ENCODE measurements around the gene MEIKIN.
"Not testable (repeated sequence)": the region's sequence is repeated elsewhere in the genome, so short reads cannot be mapped to it uniquely, and the experiment has no call there.

The MEIKIN gene

DNA sequence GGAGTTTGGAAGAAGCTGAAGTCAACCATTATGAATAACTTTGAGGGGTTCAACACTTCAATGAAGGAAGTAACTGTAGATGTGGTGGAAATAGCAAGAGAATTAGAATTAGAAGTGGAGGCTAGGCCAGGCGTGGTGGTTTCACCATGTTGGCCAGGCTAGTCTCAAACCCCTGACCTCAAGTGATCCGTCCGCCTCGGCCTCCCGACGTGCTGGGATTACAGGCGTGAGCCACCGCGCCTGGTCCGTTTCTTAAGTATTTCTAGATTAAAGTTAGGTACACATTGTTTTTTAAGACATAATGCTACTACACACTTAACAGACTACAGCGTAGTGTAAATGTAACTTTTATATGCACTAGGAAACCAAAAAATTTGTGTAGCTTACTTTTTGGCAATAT, 162.7 kb downstream of the MEIKIN start:
- Histone ChIP-seq H3K4me3 (no peak overlapping the region; a peak in 1 of 20 replicates), H3K27ac (no peak overlapping the region), H3K36me3 (peaks cover 26 to 55% (median 47%) of the 10 kb centered on the region in 11 experiments; a peak in 21 of 22 replicates), H3K4me2 (no peak overlapping the region), H3K9ac (no peak overlapping the region), H3K4me1 (peaks cover 0 to 15% (median 0%) of the 10 kb centered on the region in 10 experiments; a peak in 4 of 20 replicates), H4K20me1 (peaks cover 16 to 92% (median 46%) of the 10 kb centered on the region in 11 experiments; a peak in 19 of 22 replicates), H3K9me3 (replicated peaks in 1 of 11) (peaks cover 0 to 48% (median 44%) of the 10 kb centered on the region in 11 experiments; a peak in 20 of 22 replicates), H3K27me3 (no peaks in the 10 kb centered on the region)
- no peak for TF ChIP-seq Cebpa-rat (IDR thresholded peaks at IDR 0.05)

DNA sequence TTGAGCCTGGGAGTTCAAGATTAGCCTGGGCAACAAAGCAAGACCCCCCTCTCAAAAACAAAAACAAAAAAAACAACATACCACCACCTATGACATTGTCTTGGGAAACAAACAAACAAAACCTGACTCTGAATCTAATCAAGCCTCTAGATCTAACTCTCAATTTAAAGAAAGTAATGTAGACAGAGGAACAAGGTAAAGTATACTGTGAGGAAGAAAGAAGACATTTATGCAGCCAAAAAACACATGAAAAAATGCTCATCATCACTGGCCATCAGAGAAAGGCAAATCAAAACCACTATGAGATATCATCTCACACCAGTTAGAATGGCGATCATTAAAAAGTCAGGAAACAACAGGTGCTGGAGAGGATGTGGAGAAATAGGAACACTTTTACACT, 167.3 kb downstream of the MEIKIN start:
- not testable (repeated sequence) for H3K27ac ChIP-seq, H3K27me3 ChIP-seq, H3K4me2 ChIP-seq, H3K4me1 ChIP-seq, H3K9ac ChIP-seq, H3K4me3 ChIP-seq
- H3K9me3 ChIP-seq (replicated peaks in 1 of 11) = peaks cover 0 to 71% (median 54%) of the 10 kb centered on the region in 11 experiments; a peak in 20 of 22 replicates
- H3K36me3 ChIP-seq = peaks cover 32 to 78% (median 56%) of the 10 kb centered on the region in 11 experiments; a peak in 21 of 22 replicates
- peaks cover 0 to 92% (median 38%) of the 10 kb centered on the region in 11 experiments; a peak in 16 of 22 replicates for H4K20me1 ChIP-seq

DNA sequence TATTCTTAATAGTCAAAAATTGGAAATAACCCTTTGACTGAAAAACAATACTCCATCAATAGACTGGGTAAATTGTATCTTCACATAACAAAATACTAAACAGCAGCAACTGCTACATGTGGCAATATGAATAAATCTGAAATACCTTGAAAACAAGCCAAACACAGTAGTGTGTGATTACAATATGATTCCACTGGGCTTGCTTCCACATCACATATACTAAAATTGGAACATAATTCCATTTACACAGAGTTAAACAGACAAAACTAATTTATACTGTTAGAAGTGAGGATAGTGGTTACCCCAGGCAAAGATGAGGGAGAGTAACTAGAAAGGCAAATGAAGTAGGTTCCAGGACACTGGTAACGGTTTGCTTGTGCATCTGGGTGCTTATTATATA, 169.0 kb downstream of the MEIKIN start:
- peaks cover 8 to 93% (median 52%) of the 10 kb centered on the region in 11 experiments; a peak in 17 of 22 replicates for H4K20me1 ChIP-seq
- no peak for TF ChIP-seq Cebpa-rat (IDR thresholded peaks at IDR 0.05)

DNA sequence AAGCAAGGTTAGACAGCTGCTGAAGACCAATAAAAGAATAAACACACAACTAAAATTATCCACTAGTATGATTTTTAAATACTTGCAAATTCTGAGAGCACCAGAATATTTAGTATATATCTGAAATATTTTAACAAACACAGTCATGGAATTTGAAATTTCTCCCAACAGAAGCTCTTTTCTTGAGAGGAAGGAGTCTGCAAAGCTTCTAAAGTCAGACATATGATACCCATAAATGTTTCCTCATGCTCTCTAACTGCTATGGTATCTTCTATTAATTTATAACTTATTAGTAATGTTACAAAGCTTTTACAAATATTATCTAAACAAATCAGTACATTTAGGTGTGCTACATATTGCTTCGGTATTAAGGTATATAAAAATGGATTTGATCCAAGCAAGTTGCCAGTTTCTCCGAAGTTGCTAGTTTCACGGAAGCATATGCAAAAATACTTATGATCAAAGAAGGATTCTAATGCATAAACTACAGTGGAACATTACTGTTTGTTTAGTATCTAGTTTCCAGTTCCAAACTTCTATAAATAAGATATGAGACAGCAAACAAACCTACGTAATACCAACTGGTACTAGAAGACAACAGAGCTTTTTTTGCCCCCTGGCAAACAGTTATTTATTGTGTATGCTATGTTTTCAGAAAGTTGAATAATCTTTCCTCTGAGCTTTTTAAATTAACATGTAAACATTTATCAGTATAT, 170.7 kb downstream of the MEIKIN start:
- no peak for TF ChIP-seq Cebpa-rat (IDR thresholded peaks at IDR 0.05)
- Histone ChIP-seq H4K20me1 (peaks cover 14 to 93% (median 58%) of the 10 kb centered on the region in 11 experiments; a peak in 19 of 22 replicates), H3K27ac (no peak overlapping the region), H3K36me3 (peaks cover 11 to 61% (median 25%) of the 10 kb centered on the region in 11 experiments; a peak in 19 of 22 replicates), H3K9me3 (replicated peaks in 1 of 11) (peaks cover 0 to 48% (median 26%) of the 10 kb centered on the region in 11 experiments; a peak in 18 of 22 replicates), H3K27me3 (no peaks in the 10 kb centered on the region), H3K4me1 (peaks cover 5 to 43% (median 18%) of the 10 kb centered on the region in 10 experiments), H3K4me2 (no peak overlapping the region), H3K9ac (no peak overlapping the region), H3K4me3 (no peak overlapping the region)

More for the DNA sequence above, 169.0 kb downstream of the MEIKIN start:
- no peak overlapping the region for H3K4me2 ChIP-seq
- no peak overlapping the region for H3K27ac ChIP-seq
- no peak overlapping the region for H3K9ac ChIP-seq
- no peaks in the 10 kb centered on the region for H3K27me3 ChIP-seq
- H3K4me1 ChIP-seq = peaks cover 0 to 27% (median 4%) of the 10 kb centered on the region in 10 experiments; a peak in 14 of 20 replicates
- peaks cover 0 to 63% (median 38%) of the 10 kb centered on the region in 11 experiments; a peak in 18 of 22 replicates for H3K9me3 ChIP-seq (replicated peaks in 1 of 11)
- H3K36me3 ChIP-seq = peaks cover 19 to 78% (median 39%) of the 10 kb centered on the region in 11 experiments; a peak in 20 of 22 replicates
- no peak overlapping the region for H3K4me3 ChIP-seq

DNA sequence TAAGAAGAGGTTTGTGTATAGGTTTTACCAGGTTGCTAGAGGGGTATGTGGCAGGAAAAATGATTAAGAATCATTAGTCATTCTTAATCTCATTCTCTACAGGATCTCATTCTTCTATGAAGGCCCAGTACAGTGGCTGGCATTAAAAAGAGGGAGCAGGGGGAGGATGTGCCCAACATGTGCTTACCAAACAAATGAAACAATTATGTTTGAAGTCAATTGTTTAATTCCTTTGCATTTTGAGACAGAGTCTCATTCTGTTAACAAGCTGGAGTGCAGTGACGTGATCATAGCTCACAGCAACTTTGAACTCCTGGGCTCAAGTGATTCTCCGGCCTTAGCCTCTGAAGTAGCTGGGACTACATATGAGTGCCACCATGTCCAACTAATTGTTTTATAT, 171.7 kb downstream of the MEIKIN start:
- peaks cover 18 to 95% (median 63%) of the 10 kb centered on the region in 11 experiments; a peak in 19 of 22 replicates for H4K20me1 ChIP-seq
- peaks cover 0 to 41% (median 19%) of the 10 kb centered on the region in 11 experiments; a peak in 17 of 22 replicates for H3K9me3 ChIP-seq (replicated peaks in 1 of 11)
- no peak overlapping the region for H3K27ac ChIP-seq
- peaks cover 11 to 55% (median 18%) of the 10 kb centered on the region in 11 experiments; a peak in 19 of 22 replicates for H3K36me3 ChIP-seq
- H3K4me3 ChIP-seq = no peak overlapping the region
- H3K9ac ChIP-seq = no peak overlapping the region
- no peak for TF ChIP-seq Cebpa-rat (IDR thresholded peaks at IDR 0.05)
- H3K4me2 ChIP-seq = no peak overlapping the region
- no peaks in the 10 kb centered on the region for H3K27me3 ChIP-seq
- peaks cover 11 to 53% (median 26%) of the 10 kb centered on the region in 10 experiments for H3K4me1 ChIP-seq

DNA sequence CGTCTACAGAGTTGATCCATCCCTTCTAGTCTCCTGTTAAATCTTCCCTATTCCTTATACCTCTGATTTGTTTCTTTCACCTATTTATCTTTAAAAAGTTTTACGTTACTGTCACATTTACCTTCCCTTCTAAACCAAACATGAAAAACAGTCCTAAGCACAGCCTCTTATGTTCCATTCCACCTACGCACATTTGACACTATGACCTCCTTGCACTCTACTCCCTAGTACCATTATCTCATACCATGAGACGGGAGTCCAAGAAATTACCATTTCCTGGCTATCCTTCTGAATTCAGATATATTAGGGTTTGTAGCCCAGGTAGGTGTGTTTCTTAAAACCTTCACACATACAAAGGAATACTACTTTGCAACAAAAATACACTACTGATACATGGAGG, 173.8 kb downstream of the MEIKIN start:
- no peak for TF ChIP-seq Cebpa-rat (IDR thresholded peaks at IDR 0.05)
- Histone ChIP-seq H3K4me2 (peak overlapping the region in 6 of 11 experiments; percentile 5 to 69 (median 26); a peak in 9 of 22 replicates), H3K9ac (no peak overlapping the region), H3K9me3 (replicated peaks in 1 of 11) (peaks cover 0 to 45% (median 30%) of the 10 kb centered on the region in 11 experiments; a peak in 19 of 22 replicates), H4K20me1 (peaks cover 18 to 100% (median 57%) of the 10 kb centered on the region in 11 experiments; a peak in 18 of 22 replicates), H3K27ac (no peak overlapping the region), H3K4me1 (peaks cover 11 to 58% (median 26%) of the 10 kb centered on the region in 10 experiments), H3K36me3 (peaks cover 10 to 45% (median 20%) of the 10 kb centered on the region in 11 experiments; a peak in 21 of 22 replicates), H3K27me3 (no peaks in the 10 kb centered on the region), H3K4me3 (no peak overlapping the region)

DNA sequence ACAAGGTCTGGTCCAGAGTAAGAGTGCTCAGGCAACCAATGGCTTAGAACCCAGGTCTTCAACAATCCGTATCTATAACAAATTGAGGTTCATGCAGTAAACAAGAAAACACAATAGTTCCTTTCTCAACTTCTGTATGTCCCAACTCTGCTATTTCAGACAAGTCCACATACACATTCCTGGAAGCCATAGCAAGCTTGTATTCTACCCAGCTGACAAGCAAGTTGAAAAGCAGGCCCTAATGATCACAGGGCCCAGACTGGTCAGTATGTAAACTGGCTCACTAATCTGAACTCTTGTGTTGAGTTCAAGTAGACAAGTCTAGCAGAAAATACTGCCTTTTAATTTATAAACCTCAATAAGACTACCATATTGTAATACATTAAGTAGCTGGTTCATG, 175.5 kb downstream of the MEIKIN start:
- peak overlapping the region; percentile 8 to 59 (median 39); a peak in 17 of 22 replicates for H3K4me2 ChIP-seq
- H3K4me1 ChIP-seq = peaks cover 11 to 58% (median 26%) of the 10 kb centered on the region in 10 experiments
- peaks cover 18 to 100% (median 58%) of the 10 kb centered on the region in 11 experiments; a peak in 17 of 22 replicates for H4K20me1 ChIP-seq

DNA sequence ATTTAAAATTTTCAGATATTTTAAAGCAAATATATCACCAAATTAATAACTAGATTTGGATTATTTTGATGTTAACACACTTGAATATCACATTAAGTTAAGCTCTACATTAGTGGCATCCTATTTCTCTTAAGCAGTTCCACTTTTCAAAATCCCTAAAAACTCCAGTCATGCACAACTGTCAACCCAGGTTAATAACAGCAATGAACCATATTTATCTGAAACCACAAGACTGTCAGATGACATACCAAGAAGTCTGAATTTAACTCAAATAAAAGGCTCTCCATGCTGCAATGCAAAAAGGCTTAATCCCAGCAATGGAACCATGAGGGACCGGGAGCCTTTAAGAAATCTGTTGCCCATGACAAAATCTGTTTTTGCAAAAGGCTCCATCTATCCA, 176.1 kb downstream of the MEIKIN start:
- Histone ChIP-seq H3K4me1 (peaks cover 11 to 58% (median 26%) of the 10 kb centered on the region in 10 experiments), H3K9me3 (replicated peaks in 1 of 11) (peaks cover 7 to 54% (median 42%) of the 10 kb centered on the region in 11 experiments), H3K27me3 (no peaks in the 10 kb centered on the region), H4K20me1 (peaks cover 18 to 100% (median 58%) of the 10 kb centered on the region in 11 experiments; a peak in 17 of 22 replicates), H3K4me2 (peak overlapping the region; percentile 8 to 59 (median 39); a peak in 18 of 22 replicates), H3K27ac (no peak overlapping the region), H3K36me3 (peaks cover 17 to 47% (median 29%) of the 10 kb centered on the region in 11 experiments), H3K9ac (no peak overlapping the region), H3K4me3 (no peak overlapping the region)
- TF ChIP-seq Cebpa-rat (IDR thresholded peaks at IDR 0.05) = no peak

More for the DNA sequence above, 175.5 kb downstream of the MEIKIN start:
- H3K27ac ChIP-seq = no peak overlapping the region
- H3K27me3 ChIP-seq = no peaks in the 10 kb centered on the region
- no peak overlapping the region for H3K4me3 ChIP-seq
- H3K9me3 ChIP-seq (replicated peaks in 1 of 11) = peaks cover under 1 to 51% (median 35%) of the 10 kb centered on the region in 11 experiments
- TF ChIP-seq Cebpa-rat (IDR thresholded peaks at IDR 0.05) = no peak
- peaks cover 12 to 44% (median 22%) of the 10 kb centered on the region in 11 experiments for H3K36me3 ChIP-seq
- H3K9ac ChIP-seq = no peak overlapping the region

DNA sequence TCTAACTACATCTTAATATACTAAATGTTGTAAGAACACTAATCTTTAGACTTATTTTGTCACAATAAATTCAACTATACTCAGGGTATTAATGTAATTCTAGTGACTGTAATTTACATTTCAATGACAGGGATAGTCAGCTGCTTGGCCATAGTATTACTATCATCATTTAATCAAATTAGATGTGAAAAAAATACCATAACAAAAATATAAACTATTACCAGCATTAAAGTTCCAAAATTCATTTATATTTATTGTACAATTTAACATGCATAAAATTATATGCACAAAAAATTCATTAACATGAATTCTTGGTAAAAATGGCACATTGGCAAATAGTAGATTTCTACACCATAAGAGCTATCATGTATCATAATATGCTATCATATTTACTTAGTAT, 177.6 kb downstream of the MEIKIN start:
- H3K27ac ChIP-seq = no peak overlapping the region
- peaks cover 21 to 60% (median 54%) of the 10 kb centered on the region in 11 experiments for H3K9me3 ChIP-seq (replicated peaks in 1 of 11)
- no peak for TF ChIP-seq Cebpa-rat (IDR thresholded peaks at IDR 0.05)
- peaks cover 13 to 100% (median 52%) of the 10 kb centered on the region in 11 experiments; a peak in 17 of 22 replicates for H4K20me1 ChIP-seq
- H3K4me1 ChIP-seq = peaks cover 11 to 46% (median 26%) of the 10 kb centered on the region in 10 experiments
- H3K4me3 ChIP-seq = no peak overlapping the region
- no peak overlapping the region for H3K9ac ChIP-seq
- no peaks in the 10 kb centered on the region for H3K27me3 ChIP-seq
- H3K4me2 ChIP-seq = no peak overlapping the region; a peak in 1 of 22 replicates
- H3K36me3 ChIP-seq = peaks cover 26 to 52% (median 37%) of the 10 kb centered on the region in 11 experiments
